Choroid plexus epithelial cell (primary cell): ENCODE measurements around the gene BICRA.

Source experiments
- DNase-seq: peaks from one replicate; pipeline ENCODE4 v3.0.0-alpha.2; 2010; ENCODE audit warnings: low read depth
- H3K4me3 ChIP-seq: 2 replicates; pipeline ENCODE4 v1.5.1; 2011; ENCODE audit warnings: low read depth, mild to moderate bottlenecking, control low read depth, low read length, moderate library complexity
- TF ChIP-seq, protein P1 (sequence below): conservative IDR thresholded peaks from 2 replicates; pipeline ENCODE4 v1.5.1; 2011; ENCODE audit warnings: low read depth, mild to moderate bottlenecking, control low read depth, inconsistent platforms, low read length, moderate library complexity

The BICRA gene

GRCh38 chr19:47614021-47614295 lies 5.0 kb downstream of the BICRA start:
- H3K4me3 ChIP-seq = no peak overlapping the region
- no peak for DNase-seq
- TF ChIP-seq, protein P1, sequence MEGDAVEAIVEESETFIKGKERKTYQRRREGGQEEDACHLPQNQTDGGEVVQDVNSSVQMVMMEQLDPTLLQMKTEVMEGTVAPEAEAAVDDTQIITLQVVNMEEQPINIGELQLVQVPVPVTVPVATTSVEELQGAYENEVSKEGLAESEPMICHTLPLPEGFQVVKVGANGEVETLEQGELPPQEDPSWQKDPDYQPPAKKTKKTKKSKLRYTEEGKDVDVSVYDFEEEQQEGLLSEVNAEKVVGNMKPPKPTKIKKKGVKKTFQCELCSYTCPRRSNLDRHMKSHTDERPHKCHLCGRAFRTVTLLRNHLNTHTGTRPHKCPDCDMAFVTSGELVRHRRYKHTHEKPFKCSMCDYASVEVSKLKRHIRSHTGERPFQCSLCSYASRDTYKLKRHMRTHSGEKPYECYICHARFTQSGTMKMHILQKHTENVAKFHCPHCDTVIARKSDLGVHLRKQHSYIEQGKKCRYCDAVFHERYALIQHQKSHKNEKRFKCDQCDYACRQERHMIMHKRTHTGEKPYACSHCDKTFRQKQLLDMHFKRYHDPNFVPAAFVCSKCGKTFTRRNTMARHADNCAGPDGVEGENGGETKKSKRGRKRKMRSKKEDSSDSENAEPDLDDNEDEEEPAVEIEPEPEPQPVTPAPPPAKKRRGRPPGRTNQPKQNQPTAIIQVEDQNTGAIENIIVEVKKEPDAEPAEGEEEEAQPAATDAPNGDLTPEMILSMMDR = no peak

DNA sequence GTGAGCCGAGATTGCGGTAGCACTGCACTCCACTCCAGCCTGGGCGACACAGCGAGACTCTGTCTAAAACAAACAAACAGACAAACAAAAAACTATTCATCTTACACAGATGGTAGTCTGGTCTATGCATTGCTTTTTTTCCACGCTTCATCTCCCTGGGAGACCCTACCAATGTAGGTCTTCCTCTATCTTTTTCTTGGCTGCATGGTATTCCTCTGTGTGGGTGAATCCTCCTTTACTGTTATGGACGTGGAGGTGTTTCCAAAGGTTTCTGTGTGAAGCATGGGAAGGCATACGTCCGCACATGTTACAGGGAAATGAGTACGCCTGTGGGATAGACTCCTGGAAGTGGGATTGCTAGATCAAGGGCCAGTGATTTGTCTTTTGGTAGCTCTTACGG lies 5.6 kb downstream of the BICRA start:
- TF ChIP-seq, protein P1 = no peak
- no peak overlapping the region for H3K4me3 ChIP-seq

DNA sequence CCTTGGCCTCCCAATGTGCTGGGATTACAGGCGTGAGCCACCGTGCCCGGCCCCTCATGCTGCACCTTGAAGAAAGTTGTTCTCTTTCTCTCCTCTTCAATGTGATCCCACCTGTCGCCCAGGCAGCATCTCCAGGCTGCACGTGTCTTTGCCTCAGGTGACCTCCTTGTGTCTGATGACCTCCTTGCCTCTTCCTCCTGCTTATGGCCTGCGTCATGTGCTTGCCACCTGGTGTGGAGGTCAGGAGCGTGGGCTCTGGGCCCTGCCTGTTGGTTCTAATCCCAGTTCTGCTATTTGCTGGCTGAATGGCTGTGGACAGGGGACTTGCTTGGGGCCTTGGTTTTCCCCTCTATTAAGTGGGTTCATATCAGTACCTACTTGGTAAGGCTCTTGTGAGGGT lies 6.3 kb downstream of the BICRA start:
- TF ChIP-seq, protein P1 = no peak
- DNase-seq = no peak
- no peak overlapping the region for H3K4me3 ChIP-seq

More for the DNA sequence above, 5.6 kb downstream of the BICRA start:
- DNase-seq = no peak

DNA sequence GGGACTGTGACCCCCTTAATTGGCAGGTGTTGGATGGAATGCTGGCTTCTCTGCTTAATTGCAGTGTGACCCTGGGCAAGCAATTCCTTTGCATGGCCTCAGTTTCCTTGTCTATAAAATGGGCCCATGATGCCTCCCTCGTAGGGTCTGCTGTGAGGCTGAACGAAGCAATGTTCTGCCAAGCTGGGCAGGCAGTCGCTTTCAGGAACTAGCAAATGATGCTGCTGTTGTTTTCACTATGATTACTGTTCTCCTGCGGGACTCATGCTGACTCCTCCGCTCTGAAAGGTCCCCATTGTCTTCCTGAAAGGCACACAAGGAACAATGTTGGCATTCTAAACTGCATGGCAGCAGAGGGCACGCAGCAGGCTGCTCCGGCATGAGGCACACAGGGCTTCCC lies 6.8 kb downstream of the BICRA start:
- TF ChIP-seq, protein P1 = no peak
- DNase-seq = no peak
- H3K4me3 ChIP-seq = no peak overlapping the region

DNA sequence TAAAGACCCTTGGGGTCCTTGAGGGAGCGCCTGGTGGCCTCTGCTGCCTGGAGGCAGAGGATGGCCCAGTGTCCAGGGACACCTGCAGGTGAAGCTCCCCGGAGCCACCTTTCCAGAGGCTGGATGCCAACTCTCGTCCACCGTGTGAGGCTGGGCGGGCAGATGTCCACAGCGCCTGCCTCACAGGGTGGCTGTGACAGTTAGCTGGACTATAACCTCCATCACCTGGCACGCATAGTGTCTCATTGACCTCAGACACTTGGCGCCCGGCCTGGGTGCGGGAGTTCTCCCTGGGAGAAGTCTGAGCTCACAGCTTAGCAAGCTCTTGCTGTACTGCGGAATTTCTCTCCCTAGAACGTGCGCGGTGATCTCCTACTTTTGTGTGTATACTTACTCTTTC lies 9.8 kb downstream of the BICRA start:
- H3K4me3 ChIP-seq = no peak overlapping the region
- TF ChIP-seq, protein P1 = no peak
- DNase-seq = peak; percentile 38

DNA sequence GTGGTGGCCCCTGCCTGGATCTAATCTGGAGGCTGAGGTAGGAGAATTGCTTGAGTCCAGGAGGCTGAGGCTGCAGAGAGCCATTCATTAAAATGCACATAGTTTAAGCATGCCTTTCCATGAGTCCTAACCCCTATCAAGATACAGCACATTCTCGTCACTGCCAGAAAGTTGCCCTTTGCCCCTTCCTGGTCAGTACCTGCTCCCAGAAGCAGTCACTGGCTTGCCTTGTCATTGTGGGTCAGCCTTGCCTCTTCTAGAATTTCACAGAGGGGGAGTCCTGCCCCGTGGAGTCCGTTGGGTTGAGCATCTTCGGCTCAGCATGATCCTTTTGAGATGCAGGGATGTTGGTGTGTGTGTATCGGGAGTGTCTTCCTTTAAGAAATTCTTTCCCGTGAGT lies 10.8 kb downstream of the BICRA start:
- peak; percentile 74 for DNase-seq
- H3K4me3 ChIP-seq = no peak overlapping the region
- TF ChIP-seq, protein P1 = no peak

- no peak for DNase-seq
- H3K4me3 ChIP-seq = no peak overlapping the region
- TF ChIP-seq, protein P1 = no peak
Measured at GRCh38 chr19:47623151-47623920, 14.4 kb downstream of the BICRA start.
